GM10248 (cell line): ENCODE measurements around the gene LIMK2.
"Not testable (repeated sequence)": the region's sequence is repeated elsewhere in the genome, so short reads cannot be mapped to it uniquely, and the experiment has no call there.

Experiments used
- CTCF ChIA-PET: fragments of 300-600 bp; sonication (Branson Sonifier 250); formaldehyde crosslinking; extraction: SDS; loops from one replicate; lab custom pipeline; 2021; ENCODE audit warnings: antibody characterized with exemption; lab: Yijun Ruan, JAX
- POLR2A ChIA-PET: fragments of 350-650 bp; sonication (Branson Sonifier 250); formaldehyde crosslinking; extraction: SDS; loops from one replicate; lab custom pipeline; 2020; ENCODE audit warnings: antibody characterized with exemption; lab: Yijun Ruan, JAX
- DNase-seq: peaks from one replicate; pipeline ENCODE4 v3.0.0; 2012; ENCODE audit errors: extremely low spot score
- TF ChIP-seq, protein P1 (sequence below): IDR thresholded peaks from 2 replicates; pipeline ENCODE4 v1.5.1; 2012; ENCODE audit warnings: mild to moderate bottlenecking, low read depth; ENCODE audit errors: extremely low read depth, missing control alignments, control extremely low read depth

LIMK2 gene

DNA sequence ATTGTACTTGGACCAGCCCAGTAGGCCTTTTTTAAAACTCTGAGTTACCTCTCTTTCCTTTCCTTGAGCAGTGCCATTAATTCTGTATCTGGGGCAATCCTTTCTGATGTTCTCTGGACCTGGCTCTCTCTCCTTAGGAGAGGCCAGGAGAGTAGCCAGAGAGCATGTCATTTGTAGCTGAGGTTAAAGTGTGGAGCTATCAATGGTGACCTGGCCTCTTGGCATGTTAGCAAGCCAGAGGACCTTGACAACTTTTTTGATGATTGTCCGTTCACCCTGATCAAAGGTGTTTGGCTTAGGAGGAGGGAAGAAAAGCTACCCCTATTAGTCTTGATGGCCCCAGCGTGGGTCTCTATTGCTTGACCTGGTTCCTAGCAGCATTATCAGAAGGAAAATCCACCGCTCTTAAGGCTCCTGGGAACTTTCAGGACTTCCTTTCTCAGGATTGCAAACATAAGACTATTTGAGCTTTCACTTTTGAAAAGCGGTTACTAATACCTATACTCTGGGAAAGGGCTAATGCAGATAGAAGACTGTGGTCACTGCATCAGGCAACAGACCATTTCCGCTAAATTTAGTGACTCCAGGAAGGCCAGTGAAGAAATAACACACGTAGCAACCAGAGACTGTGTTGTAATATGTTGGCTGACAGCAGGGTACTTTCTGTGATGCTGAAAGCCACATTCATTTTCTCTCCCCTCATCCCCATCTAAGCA is 18.2 kb downstream of the LIMK2 start:
- TF ChIP-seq, protein P1, sequence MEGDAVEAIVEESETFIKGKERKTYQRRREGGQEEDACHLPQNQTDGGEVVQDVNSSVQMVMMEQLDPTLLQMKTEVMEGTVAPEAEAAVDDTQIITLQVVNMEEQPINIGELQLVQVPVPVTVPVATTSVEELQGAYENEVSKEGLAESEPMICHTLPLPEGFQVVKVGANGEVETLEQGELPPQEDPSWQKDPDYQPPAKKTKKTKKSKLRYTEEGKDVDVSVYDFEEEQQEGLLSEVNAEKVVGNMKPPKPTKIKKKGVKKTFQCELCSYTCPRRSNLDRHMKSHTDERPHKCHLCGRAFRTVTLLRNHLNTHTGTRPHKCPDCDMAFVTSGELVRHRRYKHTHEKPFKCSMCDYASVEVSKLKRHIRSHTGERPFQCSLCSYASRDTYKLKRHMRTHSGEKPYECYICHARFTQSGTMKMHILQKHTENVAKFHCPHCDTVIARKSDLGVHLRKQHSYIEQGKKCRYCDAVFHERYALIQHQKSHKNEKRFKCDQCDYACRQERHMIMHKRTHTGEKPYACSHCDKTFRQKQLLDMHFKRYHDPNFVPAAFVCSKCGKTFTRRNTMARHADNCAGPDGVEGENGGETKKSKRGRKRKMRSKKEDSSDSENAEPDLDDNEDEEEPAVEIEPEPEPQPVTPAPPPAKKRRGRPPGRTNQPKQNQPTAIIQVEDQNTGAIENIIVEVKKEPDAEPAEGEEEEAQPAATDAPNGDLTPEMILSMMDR, result no peak
- DNase-seq, result no peak
- ChIA-PET POLR2A (interaction anchor here (1.1 kb wide), 1 partner anchor 149 kb away, joined by 3 read pairs; the partner anchor contains the start of gene SMTN), CTCF (interaction anchor here (0.6 to 14.3 kb wide), 21 partner anchors 10 to 596 kb away, joined by 3 to 200 read pairs (median 4); partner anchors contain the start of genes LIMK2 and SLC35E4)

DNA sequence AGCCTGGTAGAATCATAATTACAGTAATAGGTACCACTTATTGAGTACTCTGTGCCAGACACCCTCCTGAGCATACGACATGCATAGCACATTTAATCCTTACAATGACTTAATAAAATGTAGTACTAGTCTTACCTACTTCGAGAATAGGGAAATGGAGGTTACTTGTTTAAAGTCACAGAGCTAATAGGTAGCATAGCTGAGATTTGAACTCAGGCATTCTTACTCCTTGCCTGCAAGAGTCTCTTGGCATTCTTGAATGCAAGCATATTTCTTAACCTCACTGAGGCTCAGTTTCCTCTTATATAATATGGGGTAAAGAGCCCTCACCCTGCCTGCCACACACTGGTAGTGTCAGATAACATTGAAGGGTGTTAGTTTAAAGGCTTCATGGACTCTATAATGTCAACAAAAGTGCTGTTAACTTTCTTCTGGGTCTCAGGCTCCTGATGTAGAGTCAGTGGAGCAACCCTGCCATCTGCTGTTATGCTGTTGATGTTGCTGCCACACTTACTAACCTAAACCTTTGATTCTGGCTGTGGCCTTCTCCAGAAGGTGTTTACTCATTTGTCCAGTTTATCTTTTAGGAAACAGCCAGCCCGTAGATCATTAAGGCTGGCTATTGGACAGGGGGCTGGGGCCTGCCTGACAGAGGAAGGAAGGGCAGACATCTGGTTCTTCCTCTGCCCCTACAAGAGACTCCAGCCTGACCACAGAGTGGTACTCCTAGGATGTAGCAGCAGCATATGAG is 18.9 kb downstream of the LIMK2 start:
- peak; percentile 51 for DNase-seq
- POLR2A ChIA-PET, result interaction anchor here (1.1 kb wide), 1 partner anchor 150 kb away, joined by 3 read pairs; the partner anchor contains the start of gene SMTN
- TF ChIP-seq, protein P1, result peak; percentile 78
- CTCF ChIA-PET, result interaction anchor here (0.6 to 14.3 kb wide), 26 partner anchors 11 to 596 kb away, joined by 3 to 200 read pairs (median 5); partner anchors contain the start of genes LIMK2 and SLC35E4

DNA sequence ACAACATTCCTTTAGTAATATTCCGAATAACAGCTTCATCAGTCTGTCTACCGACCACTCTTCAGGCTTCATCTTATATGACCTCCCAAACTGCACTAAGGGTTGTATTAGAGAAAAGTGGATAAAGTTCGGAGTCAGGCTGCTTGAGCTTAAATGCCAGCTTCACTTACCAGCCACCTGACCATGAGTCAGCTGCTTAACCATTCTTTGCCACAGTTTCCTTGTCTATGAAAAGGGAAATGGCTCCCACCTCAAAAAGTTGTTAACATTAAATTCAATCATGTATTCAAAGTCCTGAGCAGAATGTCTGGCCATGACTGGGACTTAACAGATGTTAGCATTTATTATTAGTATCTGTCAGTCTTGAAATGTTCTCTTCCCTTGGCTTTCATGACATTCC is 20.9 kb downstream of the LIMK2 start:
- TF ChIP-seq, protein P1, result no peak
- ChIA-PET CTCF (interaction anchor here (1.1 to 14.3 kb wide), 7 partner anchors 13 to 304 kb away, joined by 3 to 200 read pairs (median 6); partner anchors contain the start of gene LIMK2), POLR2A (interaction anchor here (0.9 kb wide), 1 partner anchor 73 kb away, joined by 7 read pairs; the partner anchor contains the start of gene RNF185)
- DNase-seq, result no peak

- CTCF ChIA-PET, result interaction anchor here (0.7 to 1.0 kb wide), 4 partner anchors 10 to 38 kb away, joined by 3 to 4 read pairs (median 3); no protein-coding TSS in a partner anchor
Observed at GRCh38 chr22:31235081-31235480, 23.0 kb downstream of the LIMK2 start.

DNA sequence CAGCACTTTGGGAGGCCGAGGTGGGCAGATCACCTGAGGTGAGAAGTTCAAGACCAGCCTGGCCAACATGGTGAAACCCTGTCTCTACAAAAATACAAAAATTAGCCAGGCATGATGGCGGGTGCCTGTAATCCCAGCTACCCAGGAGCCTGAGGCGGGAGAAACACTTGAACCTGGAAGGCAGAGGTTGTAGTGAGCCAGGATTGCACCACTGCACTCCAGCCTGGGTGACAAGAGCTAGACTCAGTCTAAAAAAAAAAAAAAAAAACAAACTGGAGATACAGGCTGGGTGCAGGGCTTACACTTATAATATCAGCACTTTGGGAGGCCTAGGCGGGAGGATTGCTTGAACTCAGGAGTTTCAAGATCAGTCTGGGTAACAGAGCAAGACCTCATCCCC is 23.9 kb downstream of the LIMK2 start:
- CTCF ChIA-PET, result interaction anchor here (1.0 to 1.8 kb wide), 2 partner anchors 17 to 37 kb away, joined by 4 to 5 read pairs; no protein-coding TSS in a partner anchor
- POLR2A ChIA-PET, DNase-seq: not testable (repeated sequence)

More at GRCh38 chr22:31235081-31235480, 23.0 kb downstream of the LIMK2 start:
- TF ChIP-seq, protein P1, result no peak
- DNase-seq, result no peak
- POLR2A ChIA-PET, result no interaction called here

GRCh38 chr22:31238057-31238456 is 26.0 kb downstream of the LIMK2 start:
- POLR2A ChIA-PET, result no interaction called here
- TF ChIP-seq, protein P1, result no peak
- CTCF ChIA-PET, result interaction anchor here (2.5 to 3.5 kb wide), 2 partner anchors 12 to 26 kb away, joined by 8 to 10 read pairs; partner anchors contain the start of gene LIMK2
- DNase-seq, result peak; percentile 42
